ENCODE data around the gene TTC29.
"Not testable (repeated sequence)": the region's sequence is repeated elsewhere in the genome, so short reads cannot be mapped to it uniquely, and the experiment has no call there.

DNA sequence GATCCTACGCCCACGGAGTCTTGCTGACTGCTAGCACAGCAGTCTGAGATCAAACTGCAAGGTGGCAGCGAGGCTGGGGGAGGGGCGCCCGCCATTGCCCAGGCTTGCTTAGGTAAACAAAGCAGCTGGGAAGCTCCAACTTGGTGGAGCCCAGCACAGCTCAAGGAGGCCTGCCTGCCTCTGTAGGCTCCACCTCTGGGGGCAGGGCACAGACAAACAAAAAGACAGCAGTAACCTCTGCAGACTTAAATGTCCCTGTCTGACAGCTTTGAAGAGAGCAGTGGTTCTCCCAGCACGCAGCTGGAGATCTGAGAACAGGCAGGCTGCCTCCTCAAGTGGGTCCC is 281.7 kb downstream of the TTC29 start:
- TF ChIP-seq, protein P1, sequence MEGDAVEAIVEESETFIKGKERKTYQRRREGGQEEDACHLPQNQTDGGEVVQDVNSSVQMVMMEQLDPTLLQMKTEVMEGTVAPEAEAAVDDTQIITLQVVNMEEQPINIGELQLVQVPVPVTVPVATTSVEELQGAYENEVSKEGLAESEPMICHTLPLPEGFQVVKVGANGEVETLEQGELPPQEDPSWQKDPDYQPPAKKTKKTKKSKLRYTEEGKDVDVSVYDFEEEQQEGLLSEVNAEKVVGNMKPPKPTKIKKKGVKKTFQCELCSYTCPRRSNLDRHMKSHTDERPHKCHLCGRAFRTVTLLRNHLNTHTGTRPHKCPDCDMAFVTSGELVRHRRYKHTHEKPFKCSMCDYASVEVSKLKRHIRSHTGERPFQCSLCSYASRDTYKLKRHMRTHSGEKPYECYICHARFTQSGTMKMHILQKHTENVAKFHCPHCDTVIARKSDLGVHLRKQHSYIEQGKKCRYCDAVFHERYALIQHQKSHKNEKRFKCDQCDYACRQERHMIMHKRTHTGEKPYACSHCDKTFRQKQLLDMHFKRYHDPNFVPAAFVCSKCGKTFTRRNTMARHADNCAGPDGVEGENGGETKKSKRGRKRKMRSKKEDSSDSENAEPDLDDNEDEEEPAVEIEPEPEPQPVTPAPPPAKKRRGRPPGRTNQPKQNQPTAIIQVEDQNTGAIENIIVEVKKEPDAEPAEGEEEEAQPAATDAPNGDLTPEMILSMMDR (IDR thresholded peaks at IDR 0.05; ENCODE audit: low read length): not testable (repeated sequence)
- not testable (repeated sequence) for TF ChIP-seq EZH2 (optimal IDR thresholded peaks at IDR 0.05; ENCODE audit: low read depth, low read length)

Measured in MM.1S (cell line).